Islet precursor cell (in vitro differentiated cells): Measurements from ENCODE around the gene CLIP2.
A peak's percentile ranks its signal among the peaks of the same experiment; 100 is the strongest.

ENCODE experiments used
- DNase-seq: peaks from one replicate; pipeline ENCODE4 v3.0.0-alpha.2; 2018

The CLIP2 gene

GRCh38 chr7:74272305-74273038 is 16.7 kb upstream of the CLIP2 start:
- peak; percentile 99 for DNase-seq

- DNase-seq, result peak; percentile 81
These were observed 13.8 kb upstream of the CLIP2 start for GRCh38 chr7:74275401-74275881.

DNA sequence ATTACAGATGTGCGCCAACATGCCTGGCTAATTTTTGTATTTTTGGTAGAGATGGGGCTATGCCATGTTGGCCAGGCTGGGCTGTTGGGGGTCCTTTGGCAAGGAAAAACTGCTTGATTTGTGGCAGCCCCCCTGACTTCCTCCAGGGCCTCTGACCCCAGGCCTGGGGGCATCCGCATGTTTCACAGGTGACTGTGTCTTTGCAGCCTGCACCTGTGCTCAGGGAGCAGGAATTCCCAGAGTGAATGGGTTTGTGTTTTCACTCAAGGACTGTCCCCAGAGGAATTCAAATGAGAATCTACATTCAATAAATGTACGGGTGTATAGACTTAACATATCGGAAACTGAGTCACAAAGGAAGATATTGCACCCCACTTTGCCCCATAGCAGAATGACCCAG is 11.6 kb upstream of the CLIP2 start:
- DNase-seq, result peak; percentile 76

GRCh38 chr7:74280985-74281384 is 8.2 kb upstream of the CLIP2 start:
- no peak for DNase-seq

DNA sequence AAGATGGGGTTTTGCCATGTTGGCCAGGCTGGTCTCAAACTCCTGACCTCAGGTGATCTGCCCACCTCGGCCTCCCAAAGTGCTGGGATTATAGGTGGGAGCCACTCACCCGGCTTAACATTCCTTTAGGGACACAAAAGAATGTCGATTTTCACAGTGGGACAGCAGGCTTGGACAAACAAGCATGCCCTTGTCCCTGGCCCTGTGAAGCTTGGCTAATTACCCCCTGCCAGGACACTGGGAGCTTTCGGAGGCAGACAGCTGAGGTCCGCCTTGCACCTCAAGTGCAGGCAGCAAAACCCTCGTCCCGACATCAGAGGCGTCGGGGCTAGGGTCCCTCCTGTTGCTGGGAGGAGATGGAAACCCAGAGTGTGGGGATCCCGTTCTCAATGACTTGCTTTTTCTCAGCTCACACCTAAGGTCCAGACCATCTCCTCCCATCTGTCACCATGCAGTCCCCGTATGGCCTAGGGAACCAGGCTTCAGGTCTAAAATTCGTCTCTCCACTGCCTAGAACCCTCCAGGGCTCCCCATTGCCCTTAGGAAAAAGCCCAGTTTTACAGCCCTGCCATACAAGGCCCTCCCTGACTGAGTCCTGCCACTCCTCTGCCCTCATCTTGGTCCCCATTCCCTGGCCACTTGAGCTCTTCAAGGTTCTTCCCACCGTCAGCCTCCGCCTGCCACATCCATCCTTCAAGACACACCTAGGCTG is 6.3 kb upstream of the CLIP2 start:
- DNase-seq, result no peak

- no peak for DNase-seq
These were observed 5.3 kb upstream of the CLIP2 start for GRCh38 chr7:74283858-74284447.

DNA sequence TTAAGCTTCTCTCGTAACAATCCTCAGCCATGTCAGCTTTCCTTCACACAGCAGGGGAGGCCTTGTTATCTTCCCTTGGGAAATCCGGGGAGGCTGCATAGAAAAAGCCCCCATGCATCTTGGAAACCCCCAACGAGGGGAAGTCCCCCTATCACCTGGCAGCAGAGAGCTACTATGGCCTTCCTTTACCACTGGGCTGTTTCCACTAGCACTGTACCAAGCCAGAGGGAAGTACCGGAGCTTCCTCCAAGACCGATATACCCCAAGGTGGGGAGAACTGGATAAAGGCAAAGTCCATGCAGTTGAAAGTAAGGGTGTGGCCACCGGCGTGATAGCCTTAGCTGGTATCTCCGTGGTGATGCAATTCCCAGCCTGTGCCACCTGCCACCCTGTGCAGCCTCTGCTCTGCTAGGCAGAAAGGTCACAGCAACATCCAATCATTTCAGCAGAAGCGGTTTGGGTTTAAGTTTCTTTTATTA is 4.4 kb upstream of the CLIP2 start:
- DNase-seq, result no peak

GRCh38 chr7:74286131-74286530 is 3.1 kb upstream of the CLIP2 start:
- DNase-seq, result no peak

DNA sequence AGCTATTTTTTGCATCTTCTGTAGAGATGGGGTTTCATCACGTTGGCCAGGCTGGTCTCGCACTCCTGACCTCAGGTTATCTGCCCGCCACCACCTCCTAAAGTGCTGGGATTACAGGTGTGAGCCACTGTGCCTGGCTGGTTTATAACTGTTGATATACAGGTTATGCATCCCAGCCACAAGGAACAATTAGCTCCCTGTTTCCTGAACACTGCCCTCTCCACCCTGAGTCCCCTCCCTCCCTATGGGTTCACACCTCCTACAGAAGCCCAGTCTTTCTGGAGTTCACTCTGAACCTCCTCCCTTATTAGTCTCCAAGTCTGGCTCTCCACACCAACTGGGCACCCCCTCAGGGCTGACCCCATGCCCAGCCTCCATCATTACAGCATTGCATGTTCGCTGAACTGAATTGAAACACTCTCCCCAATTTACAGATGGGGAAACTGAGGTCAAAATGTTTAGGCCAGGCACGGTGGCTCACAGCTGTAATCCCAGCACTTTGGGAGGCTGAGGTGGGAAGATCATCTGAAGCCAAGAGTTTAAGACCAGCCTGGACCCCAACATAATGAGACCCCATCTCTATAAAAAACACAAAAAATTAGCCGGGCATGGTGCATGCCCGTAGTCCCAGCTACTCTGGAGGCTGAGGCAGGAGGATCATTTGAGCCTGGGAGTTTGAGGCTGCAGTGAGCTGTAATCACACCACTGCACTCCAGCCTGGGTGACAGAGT is 1.7 kb upstream of the CLIP2 start:
- no peak for DNase-seq

DNA sequence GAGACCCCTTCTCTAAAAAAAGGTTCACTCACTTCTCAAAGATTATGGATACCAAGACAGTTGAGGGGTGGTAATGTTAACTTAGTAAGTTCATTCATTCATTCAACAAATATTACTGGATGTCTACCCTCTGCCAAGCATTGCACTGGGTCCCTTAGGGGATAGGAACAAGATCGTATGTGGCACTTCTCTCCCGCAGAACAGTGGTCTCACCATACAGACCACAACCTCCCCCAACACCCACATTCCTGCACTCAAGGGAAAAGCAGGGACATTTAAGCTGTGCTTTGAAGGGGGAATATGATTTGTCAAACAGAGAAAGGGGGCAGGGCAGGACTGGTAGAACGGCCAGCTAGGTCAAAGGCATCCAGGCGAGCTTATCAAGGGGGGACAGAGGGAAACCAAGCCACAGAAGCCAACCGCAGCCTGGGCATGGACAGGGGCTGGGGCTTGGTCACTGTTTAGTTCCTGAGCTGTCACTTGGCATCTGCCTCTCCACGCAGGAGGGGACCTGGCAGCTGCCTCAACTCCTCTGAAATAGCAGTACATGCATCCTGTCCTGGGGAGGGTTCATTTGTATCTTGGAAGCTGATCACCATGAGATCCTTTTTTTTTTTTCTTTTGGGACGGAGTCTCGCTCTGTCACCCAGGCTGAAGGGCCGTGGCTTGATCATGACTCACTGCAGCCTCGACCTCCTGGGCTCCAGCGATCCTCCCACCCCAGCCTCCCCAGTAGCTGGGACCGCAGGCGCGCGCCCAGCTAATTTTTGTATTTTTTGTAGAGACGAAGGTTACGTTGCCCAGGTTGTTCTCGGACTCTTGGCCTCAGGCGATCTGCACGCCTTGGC is 949 bp upstream of the CLIP2 start:
- no peak for DNase-seq

DNA sequence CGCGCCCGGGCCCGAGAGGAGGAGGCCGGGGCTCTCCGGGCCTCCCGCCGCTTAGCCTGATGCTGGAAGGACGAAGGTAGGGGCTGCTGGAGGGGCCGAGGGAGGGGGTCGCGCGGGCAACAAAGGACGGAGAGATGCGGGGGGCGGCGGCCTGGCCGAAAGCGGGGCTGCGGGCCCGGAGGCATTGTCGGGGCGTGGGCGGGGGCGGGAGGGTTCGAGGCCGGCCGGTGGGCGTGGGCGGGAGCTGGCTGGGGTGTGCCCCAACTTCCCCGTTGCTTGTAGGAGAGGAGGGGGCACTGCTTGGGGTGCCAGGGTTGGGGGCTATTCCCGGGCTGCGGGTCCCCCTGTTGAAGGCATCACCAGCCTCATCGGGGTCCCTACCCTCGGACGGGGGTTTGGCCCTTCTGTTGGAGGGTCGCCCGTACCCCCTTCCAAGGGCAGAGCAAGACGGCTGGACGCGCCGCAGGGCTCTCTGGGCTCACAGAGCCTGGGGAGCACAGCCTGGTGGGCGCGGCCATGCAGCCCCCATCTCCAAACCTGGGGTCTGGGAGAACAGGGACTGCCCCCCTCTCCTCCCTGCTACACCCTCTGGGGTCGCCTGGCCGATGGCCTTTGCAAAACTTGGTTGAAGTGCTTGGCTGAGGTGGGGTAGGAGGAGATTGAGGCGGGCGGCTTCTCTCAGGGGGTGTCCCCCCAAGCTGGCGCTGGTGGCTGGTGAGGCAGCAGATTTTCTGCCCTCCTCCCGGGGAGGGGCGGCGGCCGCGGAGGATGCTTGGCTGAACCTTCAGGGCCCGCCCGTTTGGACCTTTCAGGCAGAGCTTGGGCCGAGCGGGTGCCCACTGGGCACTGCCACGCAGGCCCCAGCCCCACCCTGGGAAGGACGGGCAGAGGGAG is 699 bp downstream of the CLIP2 start:
- no peak for DNase-seq

- DNase-seq, result no peak
These were observed 1.3 kb downstream of the CLIP2 start for GRCh38 chr7:74290553-74290950.

- no peak for DNase-seq
These were observed 1.8 kb downstream of the CLIP2 start for GRCh38 chr7:74290981-74291441.

GRCh38 chr7:74291535-74291934 is 2.3 kb downstream of the CLIP2 start:
- DNase-seq, result no peak

- DNase-seq, result no peak
These were observed 3.8 kb downstream of the CLIP2 start for GRCh38 chr7:74292757-74293576.

DNA sequence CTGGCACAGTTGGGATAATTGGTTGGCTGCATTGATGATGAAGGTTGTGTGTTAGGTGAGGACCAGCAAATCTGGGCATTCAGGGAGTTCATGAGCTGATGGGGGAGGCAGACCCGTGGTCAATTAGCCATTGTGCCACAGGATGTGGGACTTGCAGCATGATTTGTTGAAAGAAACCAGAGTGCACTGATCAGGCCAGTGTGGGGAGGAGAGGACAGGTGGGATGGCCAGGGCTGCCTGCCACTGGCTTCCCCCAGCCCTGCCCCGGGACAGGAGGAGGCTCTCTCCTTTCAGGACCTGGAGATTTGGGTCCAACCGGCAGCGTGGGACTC is 4.3 kb downstream of the CLIP2 start:
- no peak for DNase-seq

DNA sequence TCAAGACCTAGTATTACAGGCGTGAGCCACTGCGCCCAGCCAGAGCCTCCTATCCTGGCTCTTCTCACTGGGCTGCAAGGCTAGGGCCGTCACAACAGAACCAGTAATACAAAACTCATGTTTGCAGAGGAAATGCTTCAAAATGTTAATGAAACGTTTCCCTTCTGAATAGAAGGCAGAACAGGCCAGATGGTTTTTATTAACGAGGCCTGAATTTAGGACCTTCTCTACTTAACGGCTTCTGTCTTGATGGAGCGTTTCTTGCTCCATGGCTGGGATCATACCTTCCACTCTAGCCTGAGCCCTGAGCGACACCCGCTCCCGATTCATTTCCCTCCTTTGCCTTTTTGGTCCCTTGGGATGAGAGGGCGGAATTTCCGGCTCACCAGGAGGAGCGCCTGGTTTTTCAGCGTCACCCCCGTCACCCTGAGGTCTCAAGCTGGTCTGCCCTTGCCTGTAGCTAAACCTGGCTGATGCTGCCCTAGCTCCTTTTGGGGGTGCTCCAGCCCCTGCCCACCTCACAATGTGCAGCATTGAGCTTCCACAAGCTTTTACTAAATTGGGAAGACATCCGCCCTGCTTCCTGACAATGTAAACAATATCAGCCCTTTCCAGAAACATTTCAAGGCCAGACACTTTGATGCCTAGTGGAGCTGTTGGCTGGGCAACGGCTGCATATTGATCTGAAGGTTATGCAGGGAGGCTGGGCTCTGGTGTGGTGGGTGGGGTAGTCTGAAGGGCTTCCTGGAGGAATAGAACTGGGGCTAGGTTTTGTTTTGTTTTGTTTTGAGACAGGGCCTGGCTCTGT is 5.2 kb downstream of the CLIP2 start:
- peak; percentile 72 for DNase-seq

DNA sequence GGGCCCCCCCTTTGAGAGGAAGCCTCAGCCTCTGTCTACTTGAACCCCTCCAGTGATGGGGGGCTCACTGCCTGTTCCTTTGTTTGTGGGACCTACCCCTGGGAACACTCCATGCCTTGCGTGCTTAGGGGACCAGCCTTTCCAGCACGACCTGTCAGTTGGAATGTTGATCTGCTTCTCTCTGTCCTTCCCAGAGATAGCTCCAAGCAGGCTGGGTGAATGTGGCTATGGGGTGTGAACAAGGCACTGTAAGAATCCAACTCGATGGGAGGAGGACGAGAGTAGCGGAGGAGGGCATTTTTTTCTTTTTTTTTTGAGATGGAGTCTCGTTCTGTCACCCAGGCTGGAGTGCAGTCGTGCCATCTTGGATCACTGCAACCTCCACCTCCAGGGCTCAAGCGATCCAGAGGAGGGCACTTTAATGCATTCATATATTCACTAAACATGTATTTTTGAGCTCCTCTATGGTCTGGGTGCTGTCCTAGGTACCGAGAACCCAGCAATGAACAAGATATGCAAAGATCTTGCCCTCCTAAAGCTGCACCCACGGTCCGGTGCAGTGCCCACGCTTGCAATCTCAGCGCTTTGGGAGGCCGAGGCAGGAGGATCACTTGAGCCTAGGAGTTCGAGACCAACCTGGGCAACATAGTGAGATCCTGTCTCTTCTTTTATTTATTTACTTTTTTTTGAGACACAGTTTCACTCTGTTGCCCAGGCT is 8.5 kb downstream of the CLIP2 start:
- DNase-seq, result peak; percentile 68

GRCh38 chr7:74299401-74299800 is 10.2 kb downstream of the CLIP2 start:
- no peak for DNase-seq
